ENCODE results near the gene MAT2B.
A peak's percentile ranks its signal among the peaks of the same experiment; 100 is the strongest.
"Not testable (repeated sequence)": the region's sequence is repeated elsewhere in the genome, so short reads cannot be mapped to it uniquely, and the experiment has no call there.

MAT2B gene

DNA sequence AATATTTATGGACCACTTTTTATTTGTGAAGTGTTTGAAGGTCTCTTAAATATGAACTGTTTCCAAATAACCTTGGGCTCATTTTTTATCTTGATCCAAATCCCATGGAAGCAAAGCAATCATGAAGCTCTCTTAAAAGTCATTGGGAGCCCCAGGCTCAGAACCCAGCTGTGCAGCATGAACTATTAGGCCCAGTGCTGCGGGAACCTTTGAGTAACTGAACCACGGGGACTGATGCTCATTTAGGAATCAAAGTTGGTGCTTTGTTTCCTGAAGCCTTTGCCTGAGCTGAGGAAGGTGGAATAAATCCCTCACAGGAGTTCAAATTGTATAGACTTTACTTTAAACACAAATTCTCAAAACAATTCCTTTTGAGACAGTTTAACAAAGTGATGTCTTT, 27.8 kb downstream of the MAT2B start:
- no peak overlapping the region for H3K4me3 ChIP-seq (ENCODE audit: low read length)
- TF ChIP-seq, protein P1, sequence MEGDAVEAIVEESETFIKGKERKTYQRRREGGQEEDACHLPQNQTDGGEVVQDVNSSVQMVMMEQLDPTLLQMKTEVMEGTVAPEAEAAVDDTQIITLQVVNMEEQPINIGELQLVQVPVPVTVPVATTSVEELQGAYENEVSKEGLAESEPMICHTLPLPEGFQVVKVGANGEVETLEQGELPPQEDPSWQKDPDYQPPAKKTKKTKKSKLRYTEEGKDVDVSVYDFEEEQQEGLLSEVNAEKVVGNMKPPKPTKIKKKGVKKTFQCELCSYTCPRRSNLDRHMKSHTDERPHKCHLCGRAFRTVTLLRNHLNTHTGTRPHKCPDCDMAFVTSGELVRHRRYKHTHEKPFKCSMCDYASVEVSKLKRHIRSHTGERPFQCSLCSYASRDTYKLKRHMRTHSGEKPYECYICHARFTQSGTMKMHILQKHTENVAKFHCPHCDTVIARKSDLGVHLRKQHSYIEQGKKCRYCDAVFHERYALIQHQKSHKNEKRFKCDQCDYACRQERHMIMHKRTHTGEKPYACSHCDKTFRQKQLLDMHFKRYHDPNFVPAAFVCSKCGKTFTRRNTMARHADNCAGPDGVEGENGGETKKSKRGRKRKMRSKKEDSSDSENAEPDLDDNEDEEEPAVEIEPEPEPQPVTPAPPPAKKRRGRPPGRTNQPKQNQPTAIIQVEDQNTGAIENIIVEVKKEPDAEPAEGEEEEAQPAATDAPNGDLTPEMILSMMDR (IDR thresholded peaks at IDR 0.05; ENCODE audit: insufficient read depth, low read depth, low read length, missing control alignments), result no peak
- DNase-seq (ENCODE audit: low read depth), result no peak

DNA sequence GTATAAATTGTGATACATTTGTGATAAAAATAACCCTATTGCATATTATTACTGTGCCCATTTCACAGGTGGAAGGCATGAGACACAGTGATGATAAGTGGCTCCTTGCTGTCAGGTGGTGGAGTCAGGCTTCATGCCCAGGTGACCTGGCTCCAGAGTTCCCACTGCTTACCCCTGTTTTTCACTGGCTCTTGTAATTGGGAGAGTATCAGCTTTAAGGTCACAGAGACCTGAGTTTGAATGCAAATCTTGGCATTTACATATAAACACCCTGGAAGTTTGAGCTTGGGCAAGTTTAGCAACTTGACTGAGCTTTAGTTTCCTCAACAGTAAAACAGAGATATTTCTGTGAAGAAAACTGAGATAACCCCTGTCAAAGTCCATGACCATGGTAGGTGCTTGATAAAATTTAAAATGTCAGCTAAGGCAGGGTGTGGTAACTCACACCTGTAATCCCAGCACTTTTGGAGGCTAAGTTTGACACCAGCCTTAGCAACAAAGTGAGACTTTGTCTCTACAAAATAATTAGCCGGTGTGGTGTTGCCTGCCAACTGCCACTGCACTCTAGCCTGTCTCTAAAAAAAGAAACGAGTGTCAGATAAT, 29.2 kb downstream of the MAT2B start:
- no peak overlapping the region for H3K4me3 ChIP-seq (ENCODE audit: low read length)
- DNase-seq (ENCODE audit: low read depth), result no peak
- TF ChIP-seq, protein P1 (IDR thresholded peaks at IDR 0.05; ENCODE audit: insufficient read depth, low read depth, low read length, missing control alignments), result no peak

DNA sequence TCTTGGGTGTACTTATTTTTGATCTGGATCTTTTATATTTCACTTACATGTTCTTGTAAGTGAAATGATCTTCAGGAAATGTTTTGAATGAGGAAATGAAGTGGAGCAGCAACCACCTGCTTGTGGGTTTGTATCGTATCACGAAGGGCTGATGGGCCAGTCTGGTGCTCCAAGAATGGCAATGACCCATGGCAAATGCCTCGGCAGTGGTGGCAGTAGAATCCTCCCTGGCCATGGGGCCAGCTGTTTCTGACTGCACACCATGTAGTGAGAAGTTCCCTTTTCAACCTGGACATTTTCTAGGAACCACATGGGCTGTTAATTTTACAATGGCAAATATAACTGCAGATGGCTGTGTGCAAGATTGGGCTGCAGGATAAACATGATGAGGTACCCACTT, 29.9 kb downstream of the MAT2B start:
- no peak for DNase-seq (ENCODE audit: low read depth)
- TF ChIP-seq, protein P1 (IDR thresholded peaks at IDR 0.05; ENCODE audit: insufficient read depth, low read depth, low read length, missing control alignments), result no peak
- H3K4me3 ChIP-seq (ENCODE audit: low read length), result no peak overlapping the region

DNA sequence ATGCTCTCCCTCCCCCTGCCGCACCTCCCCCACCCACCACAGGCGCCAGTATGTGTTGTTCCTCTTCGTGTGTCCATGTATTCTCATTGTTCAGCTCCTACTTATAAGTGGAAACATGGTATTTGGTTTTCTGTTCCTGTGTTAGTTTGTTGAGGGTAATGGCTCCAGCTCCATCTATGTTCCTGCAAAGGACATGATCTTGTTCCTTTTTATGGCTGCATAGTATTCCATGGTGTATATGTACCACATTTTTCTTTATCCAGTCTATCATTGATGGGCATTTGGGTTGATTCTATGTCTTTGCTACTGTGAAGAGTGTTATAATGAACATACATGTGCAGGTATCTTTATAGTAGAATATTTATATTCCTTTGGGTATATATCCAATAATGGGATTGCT, 31.0 kb downstream of the MAT2B start:
- not testable (repeated sequence) for DNase-seq (ENCODE audit: low read depth)

DNA sequence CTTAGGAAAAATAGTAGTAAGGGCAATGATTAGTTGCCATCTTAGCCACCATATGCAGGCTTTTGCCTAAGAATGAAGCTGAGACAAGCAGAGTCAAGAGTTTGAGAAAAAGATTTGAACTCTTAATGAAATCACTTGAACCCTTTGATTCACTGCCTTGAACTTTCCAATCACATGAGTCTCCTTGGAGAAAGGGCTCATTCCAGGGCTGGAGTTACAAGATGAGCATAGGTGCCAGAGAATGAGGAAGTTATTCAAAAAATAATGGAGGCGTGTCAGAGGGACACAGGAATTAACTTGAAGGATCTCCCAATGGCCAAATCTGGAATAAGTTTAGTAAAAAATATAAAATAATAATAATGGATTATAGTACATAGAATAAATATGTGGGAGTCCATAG, 35.3 kb downstream of the MAT2B start:
- DNase-seq (ENCODE audit: low read depth), result peak; percentile 6
- TF ChIP-seq, protein P1 (IDR thresholded peaks at IDR 0.05; ENCODE audit: insufficient read depth, low read depth, low read length, missing control alignments), result no peak
- H3K4me3 ChIP-seq (ENCODE audit: low read length), result no peak overlapping the region

More for the DNA sequence above, 31.0 kb downstream of the MAT2B start:
- H3K4me3 ChIP-seq (ENCODE audit: low read length), result not testable (repeated sequence)

DNA sequence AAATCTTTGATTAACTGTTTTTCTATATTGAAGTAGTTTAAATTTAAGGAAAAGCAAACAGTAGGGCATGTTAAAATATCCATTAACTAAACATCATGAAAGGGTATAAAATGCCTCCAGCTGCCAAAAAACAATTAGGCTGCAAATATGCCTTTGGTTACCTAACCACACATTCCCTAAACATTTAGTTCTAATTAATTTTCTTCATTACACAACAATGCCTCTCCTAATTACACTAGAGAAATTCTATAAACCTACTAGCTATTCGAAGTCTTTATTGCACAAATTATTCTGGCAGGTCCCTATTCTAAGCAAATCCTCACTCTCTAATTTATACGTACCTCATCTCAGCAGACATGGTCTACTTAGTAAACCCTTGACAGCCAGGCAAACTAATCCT, 37.4 kb downstream of the MAT2B start:
- no peak for DNase-seq (ENCODE audit: low read depth)
- no peak overlapping the region for H3K4me3 ChIP-seq (ENCODE audit: low read length)
- TF ChIP-seq, protein P1 (IDR thresholded peaks at IDR 0.05; ENCODE audit: insufficient read depth, low read depth, low read length, missing control alignments), result no peak

DNA sequence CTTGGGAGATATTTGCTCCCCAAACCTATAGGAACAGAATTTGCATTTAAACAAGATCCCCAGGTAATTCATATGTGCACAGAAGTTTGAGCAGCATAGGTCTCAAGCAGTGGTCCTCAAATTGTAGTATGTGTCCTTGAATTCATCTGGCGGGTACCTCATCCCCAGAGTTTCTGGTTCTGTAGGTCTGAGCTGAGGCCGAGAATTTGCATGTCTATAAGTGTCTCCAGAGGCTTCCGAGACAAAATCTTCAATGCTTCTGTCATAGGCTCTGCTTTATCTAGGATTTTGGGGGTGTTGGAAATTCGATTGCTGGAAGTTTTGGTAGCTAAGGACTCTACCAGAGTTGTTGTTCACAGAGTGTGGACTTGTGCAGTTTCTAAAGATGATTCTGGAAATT, 38.6 kb downstream of the MAT2B start:
- TF ChIP-seq, protein P1 (IDR thresholded peaks at IDR 0.05; ENCODE audit: insufficient read depth, low read depth, low read length, missing control alignments), result no peak
- no peak overlapping the region for H3K4me3 ChIP-seq (ENCODE audit: low read length)
- DNase-seq (ENCODE audit: low read depth), result no peak
